ENCODE measurements around the gene BTRC.

GRCh38 chr10:101453318-101453717, 99.4 kb downstream of the BTRC start:
- TF ChIP-seq SP1 (IDR thresholded peaks at IDR 0.05), result no peak
- no peak for TF ChIP-seq HDGF (IDR thresholded peaks at IDR 0.05; ENCODE audit: borderline replicate concordance)
- TF ChIP-seq NFRKB (IDR thresholded peaks at IDR 0.05), result no peak
- TF ChIP-seq FOXK2 (IDR thresholded peaks at IDR 0.05), result no peak
- no peak for TF ChIP-seq BHLHE40 (IDR thresholded peaks at IDR 0.05; ENCODE audit: borderline replicate concordance)
- TF ChIP-seq CTBP1 (IDR thresholded peaks at IDR 0.05; ENCODE audit: borderline replicate concordance), result no peak
- TF ChIP-seq TARDBP (IDR thresholded peaks at IDR 0.05), result no peak
- TF ChIP-seq SUZ12 (IDR thresholded peaks at IDR 0.05), result no peak
- no peak for TF ChIP-seq FOXM1 (IDR thresholded peaks at IDR 0.05; ENCODE audit: borderline replicate concordance)
- TF ChIP-seq ARNT (IDR thresholded peaks at IDR 0.05), result no peak
- TF ChIP-seq PKNOX1 (IDR thresholded peaks at IDR 0.05), result no peak
- TF ChIP-seq ELF4 (IDR thresholded peaks at IDR 0.05), result no peak
